ENCODE measurements around the gene TOP1. TPM values are rescaled to one million over a fixed set of nuclear protein-coding genes. Genes with fewer than 3 reads are reported as not detected.
A peak's percentile ranks its signal among the peaks of the same experiment; 100 is the strongest.

Gene TOP1
- polyA plus RNA-seq, 3 donors, result 6.9 to 11.5 (median 11.5) TPM

GRCh38 chr20:41138475-41139226 is 110.0 kb downstream of the TOP1 start:
- H3K27ac Mint-ChIP-seq, result no peak overlapping the region
- Histone ChIP-seq H4K20me1 (ENCODE audit: insufficient read depth, low read length) (no peaks in the 10 kb centered on the region), H3K27me3 (ENCODE audit: control insufficient read depth in 2 of 2, insufficient read depth in 2 of 2, low read length in 2 of 2) (peaks cover 19 to 42% of the 10 kb centered on the region in 2 donors), H3K9ac (ENCODE audit: insufficient read depth, low read length, poor library complexity, severe bottlenecking) (peak overlapping the region; percentile 79), H3K9me3 (replicated peaks in 1 of 2; ENCODE audit: control insufficient read depth in 1 of 2, insufficient read depth in 1 of 2, low read length in 2 of 2) (no peaks in the 10 kb centered on the region), H3K4me3 (replicated peaks in 1 of 3; ENCODE audit: low read depth in 2 of 3, low read length in 3 of 3) (no peak overlapping the region), H3K4me2 (replicated peaks; ENCODE audit: extremely low read depth, low read length, poor library complexity, severe bottlenecking) (no peak overlapping the region), H2AFZ (ENCODE audit: insufficient read depth, low read depth, low read length, poor library complexity, severe bottlenecking) (no peak overlapping the region), H3K36me3 (replicated peaks in 1 of 2; ENCODE audit: control insufficient read depth in 1 of 2, insufficient read depth in 2 of 2, low read length in 2 of 2) (no peaks in the 10 kb centered on the region), H3K4me1 (ENCODE audit: control insufficient read depth in 1 of 2, insufficient read depth in 2 of 2, low read length in 2 of 2) (peaks cover 14 to 17% of the 10 kb centered on the region in 2 donors), H3K79me2 (ENCODE audit: insufficient read depth, low read length) (no peaks in the 10 kb centered on the region), H3K27ac (ENCODE audit: low read depth in 1 of 2, low read length in 2 of 2) (no peak overlapping the region)
- no peak for DNase-seq
- peaks cover 0 to 4% (median 2%) of the 10 kb centered on the region in 7 donors for H3K9me3 Mint-ChIP-seq
- peaks cover 38 to 53% (median 51%) of the 10 kb centered on the region in 3 donors for H3K27me3 Mint-ChIP-seq (ENCODE audit: low read depth in 3 of 3)
- intact Hi-C loops (cut with micrococcal nuclease), result no loop called here
- no peak for TF ChIP-seq CTCF (IDR thresholded peaks at IDR 0.05)
- H3K36me3 Mint-ChIP-seq, result peaks cover 0 to 10% of the 10 kb centered on the region in 2 donors
- 39% methylated on average over 6 of the region's 12 CpGs for WGBS (ENCODE audit: insufficient coverage)
- H3K4me3 Mint-ChIP-seq, result peak overlapping the region; percentile 59 to 74
- peaks cover 9% of the 10 kb centered on the region for H3K4me1 Mint-ChIP-seq

- peaks cover 38 to 58% (median 51%) of the 10 kb centered on the region in 3 donors for H3K27me3 Mint-ChIP-seq (ENCODE audit: low read depth in 3 of 3)
- H3K27ac Mint-ChIP-seq, result peak overlapping the region in 1 of 7 donors; percentile 63
- H3K4me3 ChIP-seq (replicated peaks in 1 of 3; ENCODE audit: low read depth in 2 of 3, low read length in 3 of 3), result no peak overlapping the region
- peak overlapping the region in 1 of 2 donors; percentile 59 for H3K4me3 Mint-ChIP-seq
- H3K36me3 ChIP-seq (replicated peaks in 1 of 2; ENCODE audit: control insufficient read depth in 1 of 2, insufficient read depth in 2 of 2, low read length in 2 of 2), result no peaks in the 10 kb centered on the region
- WGBS (ENCODE audit: insufficient coverage), result no CpG with 5 or more reads among the region's 5 CpGs
- H3K4me1 ChIP-seq (ENCODE audit: control insufficient read depth in 1 of 2, insufficient read depth in 2 of 2, low read length in 2 of 2), result peaks cover 14 to 17% of the 10 kb centered on the region in 2 donors
- H3K4me1 Mint-ChIP-seq, result peaks cover 9% of the 10 kb centered on the region
- no peak overlapping the region for H3K4me2 ChIP-seq (replicated peaks; ENCODE audit: extremely low read depth, low read length, poor library complexity, severe bottlenecking)
- H3K27me3 ChIP-seq (ENCODE audit: control insufficient read depth in 2 of 2, insufficient read depth in 2 of 2, low read length in 2 of 2), result peaks cover 19 to 37% of the 10 kb centered on the region in 2 donors
- no peak overlapping the region for H3K27ac ChIP-seq (ENCODE audit: low read depth in 1 of 2, low read length in 2 of 2)
- intact Hi-C loops (cut with micrococcal nuclease), result no loop called here
- no peak overlapping the region for H3K9ac ChIP-seq (ENCODE audit: insufficient read depth, low read length, poor library complexity, severe bottlenecking)
- H4K20me1 ChIP-seq (ENCODE audit: insufficient read depth, low read length), result no peaks in the 10 kb centered on the region
- no peak for TF ChIP-seq CTCF (IDR thresholded peaks at IDR 0.05)
- no peaks in the 10 kb centered on the region for H3K79me2 ChIP-seq (ENCODE audit: insufficient read depth, low read length)
- DNase-seq, result no peak
- peaks cover 0 to 4% (median 2%) of the 10 kb centered on the region in 7 donors for H3K9me3 Mint-ChIP-seq
- no peak overlapping the region for H2AFZ ChIP-seq (ENCODE audit: insufficient read depth, low read depth, low read length, poor library complexity, severe bottlenecking)
- H3K36me3 Mint-ChIP-seq, result peaks cover 0 to 10% of the 10 kb centered on the region in 2 donors
- no peaks in the 10 kb centered on the region for H3K9me3 ChIP-seq (replicated peaks in 1 of 2; ENCODE audit: control insufficient read depth in 1 of 2, insufficient read depth in 1 of 2, low read length in 2 of 2)
Measured at GRCh38 chr20:41139227-41140093, 110.8 kb downstream of the TOP1 start.

Measured in CD14-positive monocyte (primary cell).